A549 (cell line): Measurements from ENCODE around the gene RBP7. TPM values are rescaled to one million over a fixed set of nuclear protein-coding genes. Genes with fewer than 3 reads are reported as not detected.
A peak's percentile ranks its signal among the peaks of the same experiment; 100 is the strongest.

Source experiments
- ATAC-seq, 2 experiments: fragments of 200-7000 bp in 1 of 2; fragments of >200 bp in 1 of 2; cut with Nextera tagmentation in 1 of 2; cut with Tn5 transposase in 1 of 2; 3 replicates each; pipeline versions ENCODE4 v1.8.0 to v1.9.1; 2018 to 2020; ENCODE audit warnings: mild to moderate bottlenecking in 1 of 2, moderate library complexity in 1 of 2
- CTCF ChIA-PET: fragments of 300-600 bp; sonication (Branson Sonifier 250); formaldehyde crosslinking; extraction: SDS; loops from one replicate; lab custom pipeline; 2021; ENCODE audit warnings: antibody characterized with exemption, inconsistent platforms; lab: Yijun Ruan, JAX
- POLR2A ChIA-PET: fragments of 350-600 bp; formaldehyde crosslinking; extraction: SDS; loops from one replicate; lab custom pipeline; 2021; ENCODE audit warnings: antibody characterized with exemption, inconsistent platforms; lab: Yijun Ruan, JAX
- DNase-seq, 2 experiments: peaks; one replicate each; pipeline versions ENCODE4 v3.0.0 to v3.0.0-alpha.2; 2011 to 2016; ENCODE audit warnings: low read depth in 1 of 2, low spot score in 1 of 2
- FAIRE-seq: peaks from 2 replicates; lab custom pipeline; 2011; peaks lifted over from hg19 to GRCh38; lab: Jason Lieb, UNC
- H3K27ac ChIP-seq, 2 experiments: fragments of >200 bp; sonication (Bioruptor Twin); formaldehyde crosslinking; 3 replicates each; pipeline ENCODE4 v1.5.1; 2016 to 2017
- H3K4me1 ChIP-seq: fragments of >200 bp; sonication (Bioruptor Twin); formaldehyde crosslinking; 3 replicates; pipeline ENCODE4 v1.6.1; 2016
- H3K4me2 ChIP-seq: fragments of >200 bp; sonication (Bioruptor Twin); formaldehyde crosslinking; 3 replicates; pipeline ENCODE4 v1.6.1; 2016
- H3K4me3 ChIP-seq: fragments of >200 bp; sonication (Bioruptor Twin); formaldehyde crosslinking; 3 replicates; pipeline ENCODE4 v1.5.1; 2016
- H3K9me3 ChIP-seq: fragments of >200 bp; sonication (Bioruptor Twin); formaldehyde crosslinking; 3 replicates; pipeline ENCODE4 v1.6.1; 2016
- BCL3 ChIP-seq: fragments of >200 bp; sonication (Bioruptor Twin); formaldehyde crosslinking; IDR thresholded peaks from 3 replicates; pipeline ENCODE4 v1.6.1; 2016
- BHLHE40 ChIP-seq: IDR thresholded peaks from 2 replicates; pipeline ENCODE4 v1.6.1; 2012; ENCODE audit warnings: low read depth, low read length, inconsistent platforms
- CEBPB ChIP-seq, 2 experiments: fragments of >200 bp in 1 of 2; sonication (Bioruptor Twin) in 1 of 2; formaldehyde crosslinking in 1 of 2; IDR thresholded peaks; 2 replicates each; pipeline ENCODE4 v1.6.1; 2012 to 2016
- CHD2 ChIP-seq: fragments of 150-350 bp; IDR thresholded peaks from 2 replicates; pipeline ENCODE4 v1.6.1; 2014; ENCODE audit warnings: low read length; ENCODE audit not compliant: partially characterized antibody
- EP300 ChIP-seq, 2 experiments: fragments of >200 bp; sonication (Bioruptor Twin); formaldehyde crosslinking; IDR thresholded peaks; 2 replicates in 1 of 2; 3 replicates in 1 of 2; pipeline ENCODE4 v1.6.1; 2016 to 2017
- ESRRA ChIP-seq: fragments of 150-350 bp; IDR thresholded peaks from 2 replicates; pipeline ENCODE4 v1.6.1; 2014; ENCODE audit warnings: mild to moderate bottlenecking, low read length, borderline replicate concordance
- FOSL2 ChIP-seq, 2 experiments: fragments of 450-650 bp in 1 of 2; fragments of >200 bp in 1 of 2; sonication (Bioruptor Twin) in 1 of 2; formaldehyde crosslinking; IDR thresholded peaks; 2 replicates each; pipeline versions ENCODE4 v1.5.0 to v1.6.1; 2016 to 2020; ENCODE audit warnings: mild to moderate bottlenecking in 1 of 2, moderate library complexity in 1 of 2
- GATA3 ChIP-seq: IDR thresholded peaks from 2 replicates; pipeline ENCODE4 v1.6.1; 2012; ENCODE audit warnings: borderline replicate concordance
- HDAC2 ChIP-seq: fragments of 200-600 bp; sonication (generic); IDR thresholded peaks from 2 replicates; pipeline ENCODE4 v1.6.1; 2016
- HOXA7 ChIP-seq: fragments of 250-450 bp; sonication (Bioruptor Pico); IDR thresholded peaks from 2 replicates; pipeline ENCODE4 v1.5.0; 2020; ENCODE audit warnings: mild to moderate bottlenecking, moderate library complexity
- HOXB13 ChIP-seq: fragments of 250-450 bp; sonication (Bioruptor Pico); IDR thresholded peaks from 2 replicates; pipeline ENCODE4 v1.5.0; 2020; ENCODE audit warnings: low read depth, mild to moderate bottlenecking, moderate library complexity
- HOXB5 ChIP-seq: fragments of 250-450 bp; sonication (Bioruptor Pico); IDR thresholded peaks from 2 replicates; pipeline ENCODE4 v1.5.0; 2020; ENCODE audit warnings: mild to moderate bottlenecking, moderate library complexity
- JUN ChIP-seq, 2 experiments: fragments of >200 bp; sonication (Bioruptor Twin); formaldehyde crosslinking; IDR thresholded peaks; 2 replicates in 1 of 2; 3 replicates in 1 of 2; pipeline ENCODE4 v1.6.1; 2016 to 2017
- KDM5A ChIP-seq: fragments of 200-600 bp; sonication (generic); IDR thresholded peaks from 2 replicates; pipeline ENCODE4 v1.6.1; 2016; ENCODE audit warnings: antibody characterized with exemption, mild to moderate bottlenecking
- MAFK ChIP-seq: fragments of 450-650 bp; IDR thresholded peaks from 2 replicates; pipeline ENCODE4 v1.6.1; 2014; ENCODE audit not compliant: partially characterized antibody
- MAX ChIP-seq: IDR thresholded peaks from 2 replicates; pipeline ENCODE4 v1.6.1; 2012
- MYC ChIP-seq: IDR thresholded peaks from 2 replicates; pipeline ENCODE4 v1.6.1; 2012; ENCODE audit warnings: mild to moderate bottlenecking, inconsistent platforms, low read length, improper control_type of control experiment, borderline replicate concordance
- NFE2L2 ChIP-seq: fragments of 150-350 bp; conservative IDR thresholded peaks from 2 replicates; pipeline ENCODE4 v1.6.1; 2014; ENCODE audit warnings: low read length
- NPAS2 ChIP-seq: fragments of 250-450 bp; sonication (Bioruptor Pico); IDR thresholded peaks from 2 replicates; pipeline ENCODE4 v1.8.0; 2022; ENCODE audit warnings: mild to moderate bottlenecking, moderate library complexity, borderline replicate concordance
- POLR2AphosphoS2 ChIP-seq: conservative IDR thresholded peaks from 2 replicates; pipeline ENCODE4 v1.6.1; 2012; ENCODE audit warnings: low read length, improper control_type of control experiment, inconsistent platforms
- RARB ChIP-seq: fragments of 250-450 bp; sonication (Bioruptor Pico); IDR thresholded peaks from 2 replicates; pipeline ENCODE4 v1.8.0; 2021; ENCODE audit warnings: mild to moderate bottlenecking, moderate library complexity
- RCOR1 ChIP-seq: fragments of 150-350 bp; IDR thresholded peaks from 2 replicates; pipeline ENCODE4 v1.6.1; 2014; ENCODE audit warnings: antibody characterized with exemption, low read length, low read depth
- TFCP2L1 ChIP-seq: fragments of 250-450 bp; sonication (Bioruptor Pico); IDR thresholded peaks from 2 replicates; pipeline ENCODE4 v1.5.0; 2021; ENCODE audit warnings: mild to moderate bottlenecking
- ZC3H11A ChIP-seq: fragments of 450-650 bp; IDR thresholded peaks from 2 replicates; pipeline ENCODE4 v1.6.1; 2014; ENCODE audit warnings: antibody characterized with exemption, mild to moderate bottlenecking
- ZFP36 ChIP-seq: fragments of 450-650 bp; IDR thresholded peaks from 2 replicates; pipeline ENCODE4 v1.6.1; 2014; ENCODE audit warnings: borderline replicate concordance; ENCODE audit not compliant: partially characterized antibody
- ZSCAN20 ChIP-seq: fragments of 250-450 bp; sonication (Bioruptor Pico); IDR thresholded peaks from 2 replicates; pipeline ENCODE4 v1.8.0; 2022; ENCODE audit warnings: mild to moderate bottlenecking, moderate library complexity
- whole genome bisulfite sequencing: methylation state at CpG from one replicate; pipeline ENCODE4 v1.1.6; 2017; ENCODE audit errors: missing lambda C conversion rate; 5-methylcytosine and 5-hydroxymethylcytosine counted together
- polyA plus RNA-seq, 4 experiments: library from polyadenylated mRNA; depleted of rRNA in 3 of 4; stranded (reverse); fragments of >200 nt; fragmentation: RNase III in 1 of 4; extraction: RNeasy Plus Mini Kit Qiagen cat#74134 plus additional on column Dnase treatment in 1 of 4; gene quantifications; 2 replicates in 3 of 4; 3 replicates in 1 of 4; pipeline ENCODE4 v1.2.3, GENCODE V29; 2011 to 2017
- TF ChIP-seq, protein P1 (sequence below): fragments of 250-450 bp; sonication (Bioruptor Pico); IDR thresholded peaks from 2 replicates; pipeline ENCODE4 v1.5.0; 2020; ENCODE audit warnings: low read depth, mild to moderate bottlenecking, moderate library complexity
- TF ChIP-seq, protein P2 (sequence below): IDR thresholded peaks from 2 replicates; pipeline ENCODE4 v1.6.1; 2012

Gene RBP7
- polyA plus RNA-seq, 2 of the 4 experiments (the other 2 are of a cell fraction), result 3.2 to 3.5 TPM

DNA sequence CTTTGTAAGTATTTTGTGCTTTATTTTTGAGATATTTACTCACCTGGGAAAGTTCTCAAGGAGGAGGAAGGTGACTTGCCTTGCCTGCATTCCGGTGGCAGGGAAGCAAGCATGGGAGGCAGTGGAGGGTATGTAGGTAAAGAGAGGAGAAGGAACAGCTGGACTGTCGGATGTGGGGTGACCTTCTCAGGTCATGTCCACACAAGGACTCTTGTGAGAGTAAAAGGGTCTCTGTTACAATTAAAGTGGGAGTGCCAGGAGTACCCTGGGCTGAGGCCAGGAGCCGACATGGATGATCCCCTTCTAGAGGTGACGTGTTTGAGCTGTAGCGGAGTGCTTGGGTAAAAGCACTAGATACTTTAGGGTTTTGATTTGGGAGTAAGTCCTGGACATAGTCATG is 60.8 kb downstream of the RBP7 start:
- no peak for ATAC-seq
- DNase-seq, result no peak
- H3K4me2 ChIP-seq, result no peak overlapping the region
- POLR2A ChIA-PET, result no interaction called here
- H3K9me3 ChIP-seq, result no peaks in the 10 kb centered on the region
- H3K4me1 ChIP-seq, result peaks cover 24% of the 10 kb centered on the region
- no peak overlapping the region for H3K4me3 ChIP-seq
- FAIRE-seq, result no peak
- TF ChIP-seq MYC (no peak), FOSL2 (IDR thresholded peaks at IDR 0.05) (no peak), FOSL2 (CRISPR knock-in tag; IDR thresholded peaks at IDR 0.05) (no peak), JUN (IDR thresholded peaks at IDR 0.05) (no peak), ZSCAN20 (CRISPR knock-in tag) (no peak), HOXB5 (CRISPR knock-in tag) (no peak), NPAS2 (CRISPR knock-in tag) (no peak), ZC3H11A (no peak), MAX (no peak), RCOR1 (no peak), ZFP36 (no peak), EP300 (IDR thresholded peaks at IDR 0.05) (no peak)
- TF ChIP-seq, protein P1, sequence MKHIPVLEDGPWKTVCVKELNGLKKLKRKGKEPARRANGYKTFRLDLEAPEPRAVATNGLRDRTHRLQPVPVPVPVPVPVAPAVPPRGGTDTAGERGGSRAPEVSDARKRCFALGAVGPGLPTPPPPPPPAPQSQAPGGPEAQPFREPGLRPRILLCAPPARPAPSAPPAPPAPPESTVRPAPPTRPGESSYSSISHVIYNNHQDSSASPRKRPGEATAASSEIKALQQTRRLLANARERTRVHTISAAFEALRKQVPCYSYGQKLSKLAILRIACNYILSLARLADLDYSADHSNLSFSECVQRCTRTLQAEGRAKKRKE (CRISPR knock-in tag), result no peak
- TF ChIP-seq, protein P2, sequence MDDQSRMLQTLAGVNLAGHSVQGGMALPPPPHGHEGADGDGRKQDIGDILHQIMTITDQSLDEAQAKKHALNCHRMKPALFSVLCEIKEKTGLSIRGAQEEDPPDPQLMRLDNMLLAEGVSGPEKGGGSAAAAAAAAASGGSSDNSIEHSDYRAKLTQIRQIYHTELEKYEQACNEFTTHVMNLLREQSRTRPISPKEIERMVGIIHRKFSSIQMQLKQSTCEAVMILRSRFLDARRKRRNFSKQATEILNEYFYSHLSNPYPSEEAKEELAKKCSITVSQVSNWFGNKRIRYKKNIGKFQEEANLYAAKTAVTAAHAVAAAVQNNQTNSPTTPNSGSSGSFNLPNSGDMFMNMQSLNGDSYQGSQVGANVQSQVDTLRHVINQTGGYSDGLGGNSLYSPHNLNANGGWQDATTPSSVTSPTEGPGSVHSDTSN, result no peak
- peak overlapping the region in 1 of 2 experiments; percentile 31; a peak in 1 of 6 replicates for H3K27ac ChIP-seq
- WGBS, result 92% methylated on average over 5 of the region's 5 CpGs
- CTCF ChIA-PET, result no interaction called here

- CTCF ChIA-PET, result interaction anchor here (0.9 kb wide), 1 partner anchor 9 kb away, joined by 4 read pairs; no protein-coding TSS in a partner anchor
- Histone ChIP-seq H3K27ac (no peak overlapping the region), H3K4me1 (peaks cover 24% of the 10 kb centered on the region), H3K4me2 (no peak overlapping the region), H3K4me3 (no peak overlapping the region), H3K9me3 (no peaks in the 10 kb centered on the region)
- POLR2A ChIA-PET, result no interaction called here
- no peak for ATAC-seq
- 91% methylated on average over 6 of the region's 8 CpGs for WGBS
- FAIRE-seq, result no peak
- TF ChIP-seq GATA3, result no peak
- no peak for DNase-seq
Measured at GRCh38 chr1:10059342-10059718, 62.3 kb downstream of the RBP7 start.

GRCh38 chr1:10060311-10061100 is 63.5 kb downstream of the RBP7 start:
- FAIRE-seq (no peak), DNase-seq (no peak), ATAC-seq (no peak)
- CTCF ChIA-PET, result interaction anchor here (1.5 kb wide), 1 partner anchor 11 kb away, joined by 4 read pairs; no protein-coding TSS in a partner anchor
- H3K4me3 ChIP-seq, result no peak overlapping the region
- H3K4me2 ChIP-seq, result no peak overlapping the region
- POLR2A ChIA-PET, result no interaction called here
- peaks cover 27% of the 10 kb centered on the region for H3K4me1 ChIP-seq
- no peaks in the 10 kb centered on the region for H3K9me3 ChIP-seq
- no peak for TF ChIP-seq KDM5A
- no peak for TF ChIP-seq CHD2
- TF ChIP-seq RARB (CRISPR knock-in tag), result no peak
- no peak for TF ChIP-seq RCOR1
- TF ChIP-seq HDAC2, result no peak
- no peak for TF ChIP-seq CEBPB (IDR thresholded peaks at IDR 0.05)
- no peak for TF ChIP-seq BHLHE40
- TF ChIP-seq MAFK, result no peak
- TF ChIP-seq NFE2L2, result no peak
- no peak for TF ChIP-seq HOXB13 (CRISPR knock-in tag)
- no peak for TF ChIP-seq BCL3
- no peak for TF ChIP-seq ESRRA
- no peak for TF ChIP-seq POLR2AphosphoS2
- no peak for TF ChIP-seq TFCP2L1 (CRISPR knock-in tag)
- no peak for TF ChIP-seq HOXA7
- TF ChIP-seq, all 56 proteins: peak for 0
- H3K27ac ChIP-seq, result no peak overlapping the region
- WGBS, result 92% methylated on average over 8 of the region's 8 CpGs
